Activated T-helper 1 cell treated with anti-CD3 and anti-CD28 coated beads, Interleukin-2, amount 50 U/mL, for 16 hours (primary cell): Measurements from ENCODE around the gene BTBD8.
"Not testable (repeated sequence)": the region's sequence is repeated elsewhere in the genome, so short reads cannot be mapped to it uniquely, and the experiment has no call there.

ENCODE experiments used
- DNase-seq, 2 donors: peaks; one replicate each; pipeline ENCODE4 v3.0.0-alpha.2; 2020; ENCODE audit warnings: low read depth in 1 of 2, low spot score in 1 of 2

The BTBD8 gene

DNA sequence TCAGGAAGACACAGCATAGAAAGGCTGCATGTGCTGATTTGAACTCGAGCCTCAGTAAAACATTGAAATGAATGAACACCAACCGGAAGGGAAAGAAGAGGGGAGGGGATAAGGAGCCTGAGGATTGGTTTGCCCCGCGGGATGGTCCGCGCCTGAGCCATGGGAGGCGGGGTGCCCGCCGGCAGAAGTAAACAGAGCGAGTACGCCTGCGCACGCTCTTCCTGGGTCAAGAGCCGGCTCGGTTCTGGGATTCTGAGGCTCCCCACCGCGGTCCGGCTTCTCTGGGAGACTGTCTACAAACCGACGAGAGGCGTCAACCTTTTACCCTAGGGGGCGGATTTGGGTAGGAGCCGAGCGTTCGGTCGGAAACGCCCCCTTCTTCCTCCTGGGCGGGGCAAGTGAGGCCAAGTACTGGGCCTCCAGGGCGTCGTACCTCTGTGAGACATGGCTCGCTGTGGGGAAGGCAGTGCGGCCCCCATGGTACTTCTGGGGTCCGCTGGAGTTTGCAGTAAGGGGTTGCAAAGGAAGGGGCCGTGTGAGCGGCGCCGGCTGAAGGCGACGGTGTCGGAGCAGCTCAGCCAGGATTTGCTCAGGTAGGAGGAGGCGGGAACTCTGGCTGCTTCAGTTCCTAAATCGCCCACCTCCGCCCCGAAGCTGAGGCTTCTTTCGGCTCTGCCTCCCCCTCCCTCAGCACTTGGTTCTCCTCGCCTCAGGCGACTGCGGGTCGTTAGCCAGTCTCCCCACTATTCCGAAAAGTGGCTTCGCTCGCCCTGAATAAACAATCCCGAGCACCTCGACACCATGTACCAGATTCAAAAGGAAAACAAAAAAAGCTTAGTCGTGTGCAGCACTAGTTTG lies at the start of gene BTBD8:
Gene BTBD8, plus strand, starts transcription at position 218 of the 858 bp plus-strand sequence. Its CDS starts 227 bp downstream, at position 445.
- DNase-seq: peak; percentile 71 to 74

GRCh38 chr1:92030656-92031107 lies 49.5 kb upstream of the BTBD8 start:
- no peak for DNase-seq

- no peak for DNase-seq
These were observed 48.6 kb upstream of the BTBD8 start for GRCh38 chr1:92031281-92032110.

DNA sequence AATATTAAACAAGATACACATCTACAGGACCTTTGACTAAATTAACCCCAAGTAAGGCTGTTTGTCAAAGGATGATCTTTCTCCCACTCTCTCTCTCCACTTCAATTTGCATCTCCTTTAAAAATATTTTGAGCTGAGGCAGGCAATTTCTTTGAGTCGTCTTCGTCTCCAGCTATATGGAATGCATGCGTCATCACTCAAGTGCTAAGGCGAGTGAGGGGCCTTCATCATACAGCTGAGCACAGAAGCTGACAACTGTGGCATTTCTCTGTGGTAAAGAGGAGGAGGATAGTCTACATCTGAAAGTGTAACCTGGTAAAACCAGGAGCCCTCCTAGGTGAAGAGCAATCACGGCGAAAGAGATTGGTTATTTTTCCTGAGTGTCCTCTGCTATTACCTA lies 42.7 kb upstream of the BTBD8 start:
- no peak for DNase-seq

GRCh38 chr1:92038695-92039346 lies 41.3 kb upstream of the BTBD8 start:
- DNase-seq: no peak

- no peak for DNase-seq
These were observed 39.2 kb upstream of the BTBD8 start for GRCh38 chr1:92040971-92041370.

DNA sequence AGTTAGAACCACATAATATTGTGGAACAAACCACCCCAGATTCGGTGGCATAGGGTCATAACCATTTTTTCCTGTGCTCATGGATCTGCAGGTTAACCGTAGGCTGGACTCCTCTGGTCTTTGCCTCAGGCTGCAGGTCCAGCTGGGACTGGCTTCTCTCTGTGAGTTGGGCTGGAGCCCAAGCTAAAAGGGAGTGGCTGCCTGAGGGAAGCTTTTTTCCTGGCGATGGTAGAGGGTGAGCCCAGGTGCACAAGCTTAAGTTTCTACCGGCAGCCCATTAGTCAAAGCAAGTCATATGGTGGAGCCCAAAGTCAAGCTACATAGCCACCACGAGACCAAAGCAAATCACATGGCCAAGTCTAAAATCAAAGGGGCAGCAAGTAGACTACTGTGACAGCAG lies 36.5 kb upstream of the BTBD8 start:
- no peak for DNase-seq

GRCh38 chr1:92045766-92046495 lies 34.2 kb upstream of the BTBD8 start:
- DNase-seq: no peak

GRCh38 chr1:92051948-92052347 lies 28.2 kb upstream of the BTBD8 start:
- DNase-seq: no peak

DNA sequence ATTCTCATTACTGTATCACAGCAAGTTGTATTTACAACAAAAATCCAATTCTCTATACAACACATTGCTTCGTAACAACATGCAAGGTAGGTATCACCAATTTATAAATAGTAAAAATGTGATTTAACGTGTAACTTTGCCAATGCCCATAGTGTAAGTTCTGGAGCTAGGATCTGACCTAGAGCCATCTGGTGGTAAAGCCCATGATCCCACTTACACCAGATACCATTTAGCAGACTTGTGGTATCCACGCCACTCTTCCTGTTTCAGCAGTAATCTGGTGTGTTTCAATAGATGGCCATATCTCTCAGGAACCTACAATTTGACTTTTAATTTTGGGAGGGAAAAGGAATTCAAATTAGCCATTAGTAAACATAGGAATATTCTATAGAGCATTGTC lies 15.1 kb upstream of the BTBD8 start:
- DNase-seq: no peak

DNA sequence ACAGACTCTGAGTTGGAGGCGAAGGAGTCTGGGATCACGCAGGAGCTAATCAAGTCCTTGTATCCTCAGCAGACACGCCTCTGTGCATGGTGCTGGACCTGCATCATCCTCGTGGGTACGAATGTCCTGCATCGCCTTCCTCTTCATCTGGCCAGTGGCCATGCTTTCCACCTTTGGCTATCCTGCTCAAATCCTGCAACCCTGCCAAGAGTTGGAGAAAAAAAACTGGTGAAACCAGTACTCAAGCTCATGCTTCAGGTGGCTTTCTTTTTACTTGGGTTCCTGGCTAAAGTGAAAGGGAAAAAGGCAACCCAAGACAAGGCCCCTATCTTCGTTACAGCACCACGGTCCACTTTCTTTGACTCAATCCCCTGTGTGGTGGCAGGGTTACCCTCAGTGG lies 13.8 kb upstream of the BTBD8 start:
- no peak for DNase-seq

DNA sequence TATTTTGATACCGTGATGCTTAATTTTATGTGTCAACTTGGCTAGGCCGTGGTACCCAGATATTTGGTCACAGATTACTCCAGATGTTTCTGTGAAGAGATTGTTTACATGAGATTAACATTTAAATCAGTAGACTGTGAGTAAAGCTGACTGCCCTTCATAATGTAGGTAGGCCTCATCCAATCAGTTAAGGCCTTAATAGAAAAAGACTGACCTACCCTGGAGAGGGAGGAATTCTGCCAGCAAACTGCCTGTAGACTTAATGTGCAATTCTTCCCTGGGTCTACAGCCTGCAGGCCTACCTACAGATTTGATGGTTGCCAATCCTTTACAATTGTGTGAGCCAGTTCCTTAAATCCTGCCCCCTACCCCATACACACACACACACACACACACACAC lies 9.3 kb upstream of the BTBD8 start:
- DNase-seq: no peak

DNA sequence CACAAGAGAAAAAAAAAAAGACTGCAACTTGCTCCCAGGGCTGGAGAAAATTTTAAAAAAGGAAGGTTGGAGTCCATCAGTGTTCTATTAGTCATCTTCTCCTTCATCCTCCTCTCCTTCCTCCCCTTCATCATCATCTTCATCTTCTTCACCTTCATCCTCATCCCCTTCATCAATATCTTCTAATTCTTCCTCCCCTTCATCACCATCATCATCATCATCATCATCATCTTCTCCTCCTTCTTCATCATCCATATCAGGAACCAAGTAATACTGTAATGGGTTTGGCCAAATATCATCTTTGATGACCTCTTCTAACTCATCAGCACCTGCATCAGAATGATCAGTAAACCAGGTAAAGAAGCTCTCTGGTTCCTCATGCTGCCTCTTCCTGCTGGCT lies 5.7 kb upstream of the BTBD8 start:
- not testable (repeated sequence) for DNase-seq

DNA sequence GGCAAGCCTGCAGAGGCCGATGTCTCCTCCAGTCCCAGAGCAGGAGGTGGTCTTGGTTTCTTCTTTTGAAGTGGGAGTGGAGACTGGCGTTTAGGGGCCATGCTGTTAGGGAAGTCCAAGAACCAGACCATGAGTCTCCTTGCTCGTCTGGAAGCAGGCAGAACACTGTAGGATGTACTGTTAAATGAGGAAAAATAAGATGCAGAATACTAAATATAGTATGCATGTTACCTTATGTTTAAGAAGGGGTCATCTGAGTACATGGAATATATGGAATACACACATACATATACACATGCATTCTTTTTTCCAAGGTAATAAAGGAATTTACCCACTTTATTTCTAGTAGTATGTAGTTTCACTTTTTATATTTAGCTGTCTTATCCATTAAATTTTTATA lies 4.8 kb upstream of the BTBD8 start, which contains the start of gene SETSIP:
Gene SETSIP, minus strand, starts transcription at position 101 of the 400 bp plus-strand sequence. Its CDS starts 0 bp downstream, at position 101.
- DNase-seq: no peak

- no peak for DNase-seq
These were observed 3.8 kb upstream of the BTBD8 start for GRCh38 chr1:92076363-92076762.

GRCh38 chr1:92078077-92078476 lies 2.1 kb upstream of the BTBD8 start:
- not testable (repeated sequence) for DNase-seq

- DNase-seq: no peak
These were observed 704 bp upstream of the BTBD8 start for GRCh38 chr1:92079441-92079840.

DNA sequence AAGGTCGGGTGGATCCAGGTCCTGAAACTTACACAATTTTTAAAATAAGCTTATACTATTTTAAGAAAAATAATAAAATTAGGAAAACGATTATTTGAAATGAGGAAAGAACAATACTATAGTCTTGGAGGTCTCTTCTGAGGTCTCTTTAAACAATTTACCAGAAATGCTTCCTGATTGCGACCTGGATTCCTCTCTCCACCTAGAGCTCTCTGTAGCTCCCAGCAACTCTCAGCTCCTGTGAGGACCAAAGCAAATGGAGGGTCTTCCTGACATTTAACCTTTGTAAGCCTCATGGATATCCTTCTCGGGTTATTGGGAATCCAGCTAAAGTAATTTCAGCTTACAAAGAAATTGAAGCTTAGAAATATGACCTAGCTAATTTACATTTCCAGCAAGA lies 886 bp downstream of the BTBD8 start:
- no peak for DNase-seq

DNA sequence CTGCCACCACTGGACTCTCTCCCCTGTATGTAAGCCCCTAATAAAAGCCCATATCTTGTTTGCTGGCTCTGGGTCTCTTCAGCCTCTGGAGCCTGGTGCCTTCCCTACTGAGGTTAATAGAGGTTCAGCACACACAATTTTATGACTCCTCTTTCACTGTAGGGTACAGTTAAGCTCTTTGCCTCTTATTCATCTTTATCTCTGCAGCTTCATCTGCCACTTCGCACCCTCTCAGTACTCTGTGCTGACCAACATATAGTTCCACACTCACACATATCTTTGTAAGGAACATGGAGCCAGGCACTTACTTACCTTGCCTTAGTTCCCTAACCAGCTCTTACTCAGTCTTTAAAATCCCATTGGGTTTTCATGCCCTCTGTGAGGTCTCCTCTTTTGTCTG lies 4.5 kb downstream of the BTBD8 start:
- DNase-seq: no peak

DNA sequence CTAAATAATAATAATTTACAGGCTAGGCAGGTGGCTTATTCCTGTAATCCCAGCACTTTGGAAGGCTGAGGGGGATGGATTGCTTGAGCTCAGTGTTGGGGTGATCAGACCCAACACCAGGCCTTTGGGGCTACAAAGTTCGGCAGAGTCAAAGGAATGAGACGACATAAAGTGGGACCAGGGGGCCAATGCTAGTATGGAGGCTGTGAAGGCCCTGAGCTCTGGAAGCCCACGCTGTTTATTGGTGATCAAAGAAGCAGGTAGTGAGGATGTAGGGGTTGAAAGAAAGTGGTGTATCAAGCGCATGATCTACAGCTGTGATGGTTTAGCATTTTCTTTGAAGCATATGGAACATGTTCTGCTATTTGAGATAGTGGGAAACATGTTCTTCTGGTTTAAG lies 5.6 kb downstream of the BTBD8 start:
- no peak for DNase-seq

- no peak for DNase-seq
These were observed 7.4 kb downstream of the BTBD8 start for GRCh38 chr1:92087542-92087941.
